Stimulated activated CD8-positive, alpha-beta memory T cell treated with anti-CD3 and anti-CD28 coated beads, Interleukin-4, amount 100 ng/mL, for 24 hours (primary cell): ENCODE measurements around the gene LRBA.

Source experiments
- DNase-seq: peaks from one replicate; pipeline ENCODE4 v3.0.0-alpha.2; 2020; ENCODE audit warnings: low read depth

LRBA gene

GRCh38 chr4:150242820-150243458, 772.1 kb downstream of the LRBA start:
- no peak for DNase-seq

- DNase-seq = no peak
Measured at GRCh38 chr4:150240011-150240410, 775.1 kb downstream of the LRBA start.

- DNase-seq = no peak
Measured at GRCh38 chr4:150238591-150238990, 776.5 kb downstream of the LRBA start.

- no peak for DNase-seq
Measured at GRCh38 chr4:150237110-150237872, 777.8 kb downstream of the LRBA start.

GRCh38 chr4:150236626-150237025, 778.5 kb downstream of the LRBA start:
- no peak for DNase-seq

- DNase-seq = no peak
Measured at GRCh38 chr4:150235808-150236271, 779.2 kb downstream of the LRBA start.

GRCh38 chr4:150235317-150235716, 779.8 kb downstream of the LRBA start:
- DNase-seq = no peak

GRCh38 chr4:150234246-150234645, 780.8 kb downstream of the LRBA start:
- DNase-seq = no peak

GRCh38 chr4:150232029-150232428, 783.1 kb downstream of the LRBA start:
- DNase-seq = no peak

GRCh38 chr4:150231107-150231770, 783.8 kb downstream of the LRBA start:
- no peak for DNase-seq

- no peak for DNase-seq
Measured at GRCh38 chr4:150230561-150230960, 784.5 kb downstream of the LRBA start.

GRCh38 chr4:150229520-150229919, 785.6 kb downstream of the LRBA start:
- no peak for DNase-seq

- DNase-seq = no peak
Measured at GRCh38 chr4:150224896-150225591, 790.0 kb downstream of the LRBA start.

GRCh38 chr4:150219841-150220240, 795.2 kb downstream of the LRBA start:
- no peak for DNase-seq

- no peak for DNase-seq
Measured at GRCh38 chr4:150218447-150218846, 796.6 kb downstream of the LRBA start.

- DNase-seq = no peak
Measured at GRCh38 chr4:150217808-150218207, 797.3 kb downstream of the LRBA start.

- no peak for DNase-seq
Measured at GRCh38 chr4:150217192-150217591, 797.9 kb downstream of the LRBA start.

- DNase-seq = no peak
Measured at GRCh38 chr4:150216726-150217125, 798.4 kb downstream of the LRBA start.

- DNase-seq = no peak
Measured at GRCh38 chr4:150215601-150216000, 799.5 kb downstream of the LRBA start.
